ENCODE results near the gene NRG4. TPM values are rescaled to one million over a fixed set of nuclear protein-coding genes. Genes with fewer than 3 reads are reported as not detected.
"Not testable (repeated sequence)": the region's sequence is repeated elsewhere in the genome, so short reads cannot be mapped to it uniquely, and the experiment has no call there.

Gene NRG4
- polyA plus RNA-seq, 3 donors, result 4.3 to 10.0 (median 8.3) TPM

- DNase-seq, result peak; percentile 41
These were observed 83.3 kb downstream of the NRG4 start for GRCh38 chr15:75928680-75929608.

GRCh38 chr15:75927601-75928000 lies 84.6 kb downstream of the NRG4 start:
- DNase-seq, result no peak

GRCh38 chr15:75926931-75927330 lies 85.3 kb downstream of the NRG4 start:
- DNase-seq, result no peak

GRCh38 chr15:75925440-75925839 lies 86.8 kb downstream of the NRG4 start:
- DNase-seq, result no peak

- DNase-seq, result no peak
These were observed 87.6 kb downstream of the NRG4 start for GRCh38 chr15:75924576-75924975.

GRCh38 chr15:75923756-75924155 lies 88.5 kb downstream of the NRG4 start:
- DNase-seq, result no peak

GRCh38 chr15:75921732-75922703 lies 90.2 kb downstream of the NRG4 start:
- no peak for DNase-seq

- no peak for DNase-seq
These were observed 92.1 kb downstream of the NRG4 start for GRCh38 chr15:75920079-75920478.

GRCh38 chr15:75918135-75918534 lies 94.1 kb downstream of the NRG4 start:
- DNase-seq, result no peak

GRCh38 chr15:75916978-75917377 lies 95.2 kb downstream of the NRG4 start:
- no peak for DNase-seq

- not testable (repeated sequence) for DNase-seq
These were observed 101.9 kb downstream of the NRG4 start for GRCh38 chr15:75910355-75910754.

- DNase-seq, result no peak
These were observed 107.0 kb downstream of the NRG4 start for GRCh38 chr15:75905231-75905630.

GRCh38 chr15:75903331-75904239 lies 108.6 kb downstream of the NRG4 start, which contains the start of gene FBXO22:
Gene FBXO22 (plus strand): TSS chr15:75903878. CDS start chr15:75903964, 86 bp downstream.
- DNase-seq, result peak; percentile 92

GRCh38 chr15:75902129-75902557 lies 110.1 kb downstream of the NRG4 start:
- no peak for DNase-seq

- DNase-seq, result no peak
These were observed 111.6 kb downstream of the NRG4 start for GRCh38 chr15:75900577-75900976.

- DNase-seq, result no peak
These were observed 116.5 kb downstream of the NRG4 start for GRCh38 chr15:75895731-75896130.

GRCh38 chr15:75891895-75892294 lies 120.3 kb downstream of the NRG4 start:
- DNase-seq, result no peak
